A549 (cell line): ENCODE measurements around the gene TRIP13. TPM values are rescaled to one million over a fixed set of nuclear protein-coding genes. Genes with fewer than 3 reads are reported as not detected.

Experiments
- ATAC-seq, 2 experiments: fragments of 200-7000 bp in 1 of 2; fragments of >200 bp in 1 of 2; cut with Nextera tagmentation in 1 of 2; cut with Tn5 transposase in 1 of 2; 3 replicates each; pipeline versions ENCODE4 v1.8.0 to v1.9.1; 2018 to 2020; ENCODE audit warnings: mild to moderate bottlenecking in 1 of 2, moderate library complexity in 1 of 2
- CTCF ChIA-PET: fragments of 300-600 bp; sonication (Branson Sonifier 250); formaldehyde crosslinking; extraction: SDS; loops from one replicate; lab custom pipeline; 2021; ENCODE audit warnings: antibody characterized with exemption, inconsistent platforms; lab: Yijun Ruan, JAX
- POLR2A ChIA-PET: fragments of 350-600 bp; formaldehyde crosslinking; extraction: SDS; loops from one replicate; lab custom pipeline; 2021; ENCODE audit warnings: antibody characterized with exemption, inconsistent platforms; lab: Yijun Ruan, JAX
- DNase-seq, 2 experiments: peaks; one replicate each; pipeline versions ENCODE4 v3.0.0 to v3.0.0-alpha.2; 2011 to 2016; ENCODE audit warnings: low read depth in 1 of 2, low spot score in 1 of 2
- FAIRE-seq: peaks from 2 replicates; lab custom pipeline; 2011; peaks lifted over from hg19 to GRCh38; lab: Jason Lieb, UNC
- H3K27ac ChIP-seq, 2 experiments: fragments of >200 bp; sonication (Bioruptor Twin); formaldehyde crosslinking; 3 replicates each; pipeline ENCODE4 v1.5.1; 2016 to 2017
- H3K4me1 ChIP-seq: fragments of >200 bp; sonication (Bioruptor Twin); formaldehyde crosslinking; 3 replicates; pipeline ENCODE4 v1.6.1; 2016
- H3K4me2 ChIP-seq: fragments of >200 bp; sonication (Bioruptor Twin); formaldehyde crosslinking; 3 replicates; pipeline ENCODE4 v1.6.1; 2016
- H3K4me3 ChIP-seq: fragments of >200 bp; sonication (Bioruptor Twin); formaldehyde crosslinking; 3 replicates; pipeline ENCODE4 v1.5.1; 2016
- H3K9me3 ChIP-seq: fragments of >200 bp; sonication (Bioruptor Twin); formaldehyde crosslinking; 3 replicates; pipeline ENCODE4 v1.6.1; 2016
- FOSB ChIP-seq: fragments of 250-450 bp; sonication (Bioruptor Pico); IDR thresholded peaks from 2 replicates; pipeline ENCODE4 v1.5.0; 2020; ENCODE audit warnings: mild to moderate bottlenecking, moderate library complexity
- GATA3 ChIP-seq: IDR thresholded peaks from 2 replicates; pipeline ENCODE4 v1.6.1; 2012; ENCODE audit warnings: borderline replicate concordance
- HES2 ChIP-seq: fragments of >200 bp; sonication (Bioruptor Twin); formaldehyde crosslinking; IDR thresholded peaks from 2 replicates; pipeline ENCODE4 v1.6.1; 2016
- HOXA7 ChIP-seq: fragments of 250-450 bp; sonication (Bioruptor Pico); IDR thresholded peaks from 2 replicates; pipeline ENCODE4 v1.5.0; 2020; ENCODE audit warnings: mild to moderate bottlenecking, moderate library complexity
- JUN ChIP-seq, 2 experiments: fragments of >200 bp; sonication (Bioruptor Twin); formaldehyde crosslinking; IDR thresholded peaks; 2 replicates in 1 of 2; 3 replicates in 1 of 2; pipeline ENCODE4 v1.6.1; 2016 to 2017
- MAFK ChIP-seq: fragments of 450-650 bp; IDR thresholded peaks from 2 replicates; pipeline ENCODE4 v1.6.1; 2014; ENCODE audit not compliant: partially characterized antibody
- RFX5 ChIP-seq: fragments of 450-650 bp; IDR thresholded peaks from 2 replicates; pipeline ENCODE4 v1.7.1; 2014; ENCODE audit warnings: antibody characterized with exemption, mild to moderate bottlenecking, moderate library complexity
- SMC3 ChIP-seq: fragments of >200 bp; sonication (Bioruptor Twin); formaldehyde crosslinking; IDR thresholded peaks from 3 replicates; pipeline ENCODE4 v1.6.1; 2018; ENCODE audit warnings: inconsistent platforms
- SREBF2 ChIP-seq: fragments of 450-650 bp; IDR thresholded peaks from 2 replicates; pipeline ENCODE4 v1.6.1; 2014; ENCODE audit warnings: mild to moderate bottlenecking, moderate library complexity
- ZC3H11A ChIP-seq: fragments of 450-650 bp; IDR thresholded peaks from 2 replicates; pipeline ENCODE4 v1.6.1; 2014; ENCODE audit warnings: antibody characterized with exemption, mild to moderate bottlenecking
- ZFP36 ChIP-seq: fragments of 450-650 bp; IDR thresholded peaks from 2 replicates; pipeline ENCODE4 v1.6.1; 2014; ENCODE audit warnings: borderline replicate concordance; ENCODE audit not compliant: partially characterized antibody
- WGBS: methylation state at CpG from one replicate; pipeline ENCODE4 v1.1.6; 2017; ENCODE audit errors: missing lambda C conversion rate; 5-methylcytosine and 5-hydroxymethylcytosine counted together
- polyA plus RNA-seq, 4 experiments: library from polyadenylated mRNA; depleted of rRNA in 3 of 4; stranded (reverse); fragments of >200 nt; fragmentation: RNase III in 1 of 4; extraction: RNeasy Plus Mini Kit Qiagen cat#74134 plus additional on column Dnase treatment in 1 of 4; gene quantifications; 2 replicates in 3 of 4; 3 replicates in 1 of 4; pipeline ENCODE4 v1.2.3, GENCODE V29; 2011 to 2017
- TF ChIP-seq, protein P1 (sequence below): fragments of 200-600 bp; sonication (generic); IDR thresholded peaks from 2 replicates; pipeline ENCODE4 v1.6.1; 2016; ENCODE audit warnings: antibody characterized with exemption, mild to moderate bottlenecking, moderate library complexity
- TF ChIP-seq, protein P2 (sequence below): IDR thresholded peaks from 2 replicates; pipeline ENCODE4 v1.6.1; 2012; ENCODE audit warnings: low read depth, borderline replicate concordance
- TF ChIP-seq, protein P3 (sequence below): fragments of 450-650 bp; IDR thresholded peaks from 2 replicates; pipeline ENCODE4 v1.6.1; 2014; ENCODE audit warnings: antibody characterized with exemption

TRIP13 gene
- polyA plus RNA-seq, 2 of the 4 experiments (the other 2 are of a cell fraction) = 54.0 to 62.4 TPM

DNA sequence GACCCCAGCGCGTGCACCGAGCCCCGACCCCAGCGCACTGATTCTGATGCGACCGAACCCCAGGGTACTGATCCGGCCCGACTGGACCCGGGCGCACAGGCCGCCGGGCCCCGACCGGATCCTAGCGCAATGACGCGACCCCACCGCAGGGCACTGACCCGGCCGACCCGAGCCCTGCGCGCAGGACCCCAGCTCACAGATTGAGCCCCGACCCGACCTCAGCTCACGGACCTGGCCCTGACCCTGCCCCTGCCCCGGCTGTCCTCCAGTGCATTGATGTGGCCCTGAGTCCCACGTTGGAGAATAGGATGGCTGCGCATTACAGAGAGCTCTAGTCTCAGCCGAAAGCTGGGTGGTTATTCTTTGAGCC lies 438 bp downstream of the TRIP13 start:
- Histone ChIP-seq H3K4me2 (peak overlapping the region; percentile 80), H3K4me1 (peaks cover 20% of the 10 kb centered on the region), H3K4me3 (peak overlapping the region; percentile 96), H3K27ac (peak overlapping the region; percentile 98 to 100), H3K9me3 (no peaks in the 10 kb centered on the region)
- WGBS = 3% methylated on average over 12 of the region's 31 CpGs
- DNase-seq (no peak), ATAC-seq (peak; percentile 7 to 26; a peak in 3 of 6 replicates), FAIRE-seq (no peak)
- POLR2A ChIA-PET = interaction anchor here (1.9 kb wide), 1 partner anchor 10 kb away, joined by 7 read pairs; no protein-coding TSS in a partner anchor
- TF ChIP-seq FOSB (CRISPR knock-in tag) (no peak), ZC3H11A (no peak), HOXA7 (no peak), SREBF2 (no peak), SMC3 (no peak), GATA3 (no peak), RFX5 (no peak), HES2 (no peak), MAFK (no peak), JUN (IDR thresholded peaks at IDR 0.05) (no peak), ZFP36 (no peak)
- TF ChIP-seq, protein P1, sequence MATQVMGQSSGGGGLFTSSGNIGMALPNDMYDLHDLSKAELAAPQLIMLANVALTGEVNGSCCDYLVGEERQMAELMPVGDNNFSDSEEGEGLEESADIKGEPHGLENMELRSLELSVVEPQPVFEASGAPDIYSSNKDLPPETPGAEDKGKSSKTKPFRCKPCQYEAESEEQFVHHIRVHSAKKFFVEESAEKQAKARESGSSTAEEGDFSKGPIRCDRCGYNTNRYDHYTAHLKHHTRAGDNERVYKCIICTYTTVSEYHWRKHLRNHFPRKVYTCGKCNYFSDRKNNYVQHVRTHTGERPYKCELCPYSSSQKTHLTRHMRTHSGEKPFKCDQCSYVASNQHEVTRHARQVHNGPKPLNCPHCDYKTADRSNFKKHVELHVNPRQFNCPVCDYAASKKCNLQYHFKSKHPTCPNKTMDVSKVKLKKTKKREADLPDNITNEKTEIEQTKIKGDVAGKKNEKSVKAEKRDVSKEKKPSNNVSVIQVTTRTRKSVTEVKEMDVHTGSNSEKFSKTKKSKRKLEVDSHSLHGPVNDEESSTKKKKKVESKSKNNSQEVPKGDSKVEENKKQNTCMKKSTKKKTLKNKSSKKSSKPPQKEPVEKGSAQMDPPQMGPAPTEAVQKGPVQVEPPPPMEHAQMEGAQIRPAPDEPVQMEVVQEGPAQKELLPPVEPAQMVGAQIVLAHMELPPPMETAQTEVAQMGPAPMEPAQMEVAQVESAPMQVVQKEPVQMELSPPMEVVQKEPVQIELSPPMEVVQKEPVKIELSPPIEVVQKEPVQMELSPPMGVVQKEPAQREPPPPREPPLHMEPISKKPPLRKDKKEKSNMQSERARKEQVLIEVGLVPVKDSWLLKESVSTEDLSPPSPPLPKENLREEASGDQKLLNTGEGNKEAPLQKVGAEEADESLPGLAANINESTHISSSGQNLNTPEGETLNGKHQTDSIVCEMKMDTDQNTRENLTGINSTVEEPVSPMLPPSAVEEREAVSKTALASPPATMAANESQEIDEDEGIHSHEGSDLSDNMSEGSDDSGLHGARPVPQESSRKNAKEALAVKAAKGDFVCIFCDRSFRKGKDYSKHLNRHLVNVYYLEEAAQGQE = no peak
- TF ChIP-seq, protein P2, sequence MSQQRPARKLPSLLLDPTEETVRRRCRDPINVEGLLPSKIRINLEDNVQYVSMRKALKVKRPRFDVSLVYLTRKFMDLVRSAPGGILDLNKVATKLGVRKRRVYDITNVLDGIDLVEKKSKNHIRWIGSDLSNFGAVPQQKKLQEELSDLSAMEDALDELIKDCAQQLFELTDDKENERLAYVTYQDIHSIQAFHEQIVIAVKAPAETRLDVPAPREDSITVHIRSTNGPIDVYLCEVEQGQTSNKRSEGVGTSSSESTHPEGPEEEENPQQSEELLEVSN = no peak
- TF ChIP-seq, protein P3, sequence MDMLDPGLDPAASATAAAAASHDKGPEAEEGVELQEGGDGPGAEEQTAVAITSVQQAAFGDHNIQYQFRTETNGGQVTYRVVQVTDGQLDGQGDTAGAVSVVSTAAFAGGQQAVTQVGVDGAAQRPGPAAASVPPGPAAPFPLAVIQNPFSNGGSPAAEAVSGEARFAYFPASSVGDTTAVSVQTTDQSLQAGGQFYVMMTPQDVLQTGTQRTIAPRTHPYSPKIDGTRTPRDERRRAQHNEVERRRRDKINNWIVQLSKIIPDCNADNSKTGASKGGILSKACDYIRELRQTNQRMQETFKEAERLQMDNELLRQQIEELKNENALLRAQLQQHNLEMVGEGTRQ = no peak
- CTCF ChIA-PET = interaction anchor here (0.8 to 8.9 kb wide), 6 partner anchors 11 to 576 kb away, joined by 3 to 89 read pairs (median 5); no protein-coding TSS in a partner anchor

DNA sequence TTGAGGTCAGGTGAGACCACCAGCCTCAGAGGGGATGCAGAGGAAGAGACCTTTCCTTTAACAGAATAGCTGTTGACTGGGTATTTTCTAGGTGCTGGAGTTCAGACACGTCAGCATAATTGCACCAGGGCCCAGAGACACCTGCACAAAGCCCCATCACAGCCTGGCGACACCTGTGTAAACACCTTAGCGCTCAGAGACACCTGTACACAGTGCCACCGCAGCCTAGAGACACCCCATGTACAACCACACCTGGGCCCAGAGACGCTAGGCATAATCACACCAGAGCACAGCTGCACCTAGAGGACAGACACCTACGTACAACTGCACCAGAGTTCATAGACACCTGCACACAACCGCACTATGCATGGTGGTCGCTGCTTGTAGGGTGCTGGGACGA lies 1.0 kb downstream of the TRIP13 start:
- ATAC-seq = no peak
- Histone ChIP-seq H3K4me1 (peaks cover 20% of the 10 kb centered on the region), H3K4me3 (peak overlapping the region; percentile 96), H3K9me3 (no peaks in the 10 kb centered on the region), H3K27ac (peak overlapping the region; percentile 98 to 100)
- CTCF ChIA-PET = interaction anchor here (0.8 to 8.9 kb wide), 5 partner anchors 11 to 577 kb away, joined by 3 to 89 read pairs (median 4); no protein-coding TSS in a partner anchor
- peak; percentile 55 for TF ChIP-seq MAFK
- TF ChIP-seq, protein P1 = no peak
- TF ChIP-seq, all 56 proteins: peak for 1
- peak overlapping the region; percentile 80 for H3K4me2 ChIP-seq
- no peak for FAIRE-seq
- WGBS = 60% methylated on average over 7 of the region's 9 CpGs
- DNase-seq = no peak
- POLR2A ChIA-PET = interaction anchor here (1.5 to 1.9 kb wide), 2 partner anchors 9 to 13 kb away, joined by 4 to 7 read pairs; no protein-coding TSS in a partner anchor
